Fibroblast of villous mesenchyme (primary cell): ENCODE measurements around the gene GATM. TPM values are rescaled to one million over a fixed set of nuclear protein-coding genes. Genes with fewer than 3 reads are reported as not detected.

Source experiments
- DNase-seq: peaks from one replicate; pipeline ENCODE4 v3.0.0-alpha.2; 2010; ENCODE audit warnings: low read depth
- H3K4me3 ChIP-seq: 2 replicates; pipeline ENCODE4 v1.5.1; 2011; ENCODE audit warnings: low read depth, mild to moderate bottlenecking, low read length
- total RNA-seq: library from RNA; depleted of rRNA; stranded (reverse); fragments of >200 nt; gene quantifications from 2 replicates; pipeline ENCODE4 v1.2.3, GENCODE V29; 2012
- TF ChIP-seq, protein P1 (sequence below): IDR thresholded peaks from 2 replicates; pipeline ENCODE4 v1.5.1; 2012; ENCODE audit warnings: low read depth, mild to moderate bottlenecking, low read length; ENCODE audit not compliant: insufficient read depth

GATM gene
- total RNA-seq, 1 donor = under 0.01 TPM

- no peak overlapping the region for H3K4me3 ChIP-seq
- no peak for DNase-seq
- TF ChIP-seq, protein P1, sequence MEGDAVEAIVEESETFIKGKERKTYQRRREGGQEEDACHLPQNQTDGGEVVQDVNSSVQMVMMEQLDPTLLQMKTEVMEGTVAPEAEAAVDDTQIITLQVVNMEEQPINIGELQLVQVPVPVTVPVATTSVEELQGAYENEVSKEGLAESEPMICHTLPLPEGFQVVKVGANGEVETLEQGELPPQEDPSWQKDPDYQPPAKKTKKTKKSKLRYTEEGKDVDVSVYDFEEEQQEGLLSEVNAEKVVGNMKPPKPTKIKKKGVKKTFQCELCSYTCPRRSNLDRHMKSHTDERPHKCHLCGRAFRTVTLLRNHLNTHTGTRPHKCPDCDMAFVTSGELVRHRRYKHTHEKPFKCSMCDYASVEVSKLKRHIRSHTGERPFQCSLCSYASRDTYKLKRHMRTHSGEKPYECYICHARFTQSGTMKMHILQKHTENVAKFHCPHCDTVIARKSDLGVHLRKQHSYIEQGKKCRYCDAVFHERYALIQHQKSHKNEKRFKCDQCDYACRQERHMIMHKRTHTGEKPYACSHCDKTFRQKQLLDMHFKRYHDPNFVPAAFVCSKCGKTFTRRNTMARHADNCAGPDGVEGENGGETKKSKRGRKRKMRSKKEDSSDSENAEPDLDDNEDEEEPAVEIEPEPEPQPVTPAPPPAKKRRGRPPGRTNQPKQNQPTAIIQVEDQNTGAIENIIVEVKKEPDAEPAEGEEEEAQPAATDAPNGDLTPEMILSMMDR = no peak
Measured at GRCh38 chr15:45351227-45351626, 27.1 kb downstream of the GATM start.

DNA sequence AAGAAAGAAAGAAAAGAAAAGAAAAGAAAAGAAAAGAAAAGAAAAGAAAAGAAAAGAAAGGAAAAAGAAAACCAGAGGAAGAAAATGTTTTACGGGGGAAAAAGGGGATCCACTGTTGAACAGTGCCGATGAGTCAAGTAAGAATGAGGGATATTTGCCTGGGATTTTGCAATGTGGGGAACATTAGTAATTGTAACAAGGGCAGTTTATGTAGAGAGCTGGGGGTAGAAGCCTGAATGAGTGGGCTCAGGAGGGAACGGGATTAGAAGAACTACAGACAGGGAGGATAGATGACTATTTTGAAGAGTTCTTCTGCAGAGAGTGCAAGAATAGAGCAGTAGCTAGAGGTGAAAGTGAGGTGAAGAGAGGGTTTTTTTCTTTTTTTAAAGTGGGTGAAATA lies 28.7 kb downstream of the GATM start:
- DNase-seq = no peak
- no peak overlapping the region for H3K4me3 ChIP-seq
- TF ChIP-seq, protein P1 = no peak

DNA sequence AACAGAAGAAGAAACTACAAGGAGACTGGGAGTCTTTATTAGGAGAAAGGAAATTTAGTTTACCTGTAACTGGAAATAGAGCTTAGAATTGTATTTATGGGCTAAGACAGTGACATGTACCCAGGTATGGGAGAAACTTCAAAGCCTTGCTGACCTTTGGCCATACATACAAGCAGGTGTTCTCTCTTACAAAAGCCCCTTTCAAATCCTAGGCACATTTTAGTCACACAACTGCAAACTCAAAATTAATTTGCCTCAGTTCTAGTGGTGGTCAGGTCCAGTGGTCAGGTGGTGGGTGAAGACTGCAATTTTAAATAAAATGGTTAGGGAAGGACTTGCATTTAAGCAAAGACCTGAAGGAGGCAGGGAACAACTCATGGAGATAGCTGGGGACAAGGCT lies 30.4 kb downstream of the GATM start:
- H3K4me3 ChIP-seq = no peak overlapping the region
- TF ChIP-seq, protein P1 = no peak
- DNase-seq = no peak

- no peak overlapping the region for H3K4me3 ChIP-seq
- TF ChIP-seq, protein P1 = no peak
- no peak for DNase-seq
Measured at GRCh38 chr15:45347033-45347432, 31.3 kb downstream of the GATM start.

- no peak overlapping the region for H3K4me3 ChIP-seq
- TF ChIP-seq, protein P1 = no peak
- no peak for DNase-seq
Measured at GRCh38 chr15:45346381-45346780, 32.0 kb downstream of the GATM start.

- TF ChIP-seq, protein P1 = no peak
- no peak overlapping the region for H3K4me3 ChIP-seq
- no peak for DNase-seq
Measured at GRCh38 chr15:45343258-45343860, 35.0 kb downstream of the GATM start.

- H3K4me3 ChIP-seq = no peak overlapping the region
- TF ChIP-seq, protein P1 = no peak
- no peak for DNase-seq
Measured at GRCh38 chr15:45341790-45342189, 36.6 kb downstream of the GATM start.
